Psoas muscle (tissue), 8 donors: ENCODE measurements around the gene SLC9A1. TPM values are rescaled to one million over a fixed set of nuclear protein-coding genes. Genes with fewer than 3 reads are reported as not detected.
A peak's percentile ranks its signal among the peaks of the same experiment; 100 is the strongest.

Experiments
- ATAC-seq, 4 donors: fragments of 200-7000 bp; cut with Tn5 transposase; one replicate each; pipeline ENCODE4 v1.9.1; 2020; ENCODE audit warnings: moderate library complexity in 3 of 4, mild to moderate bottlenecking in 2 of 4
- DNase-seq, 2 donors: peaks; one replicate each; pipeline ENCODE4 v3.0.0-alpha.2; 2020
- H3K27ac ChIP-seq: fragments of 200-600 bp; one replicate; pipeline ENCODE4 v1.8.0; 2022
- H3K27me3 ChIP-seq, 3 donors: fragments of 200-600 bp in 1 of 3; one replicate each; pipeline versions ENCODE4 v1.6.1 to v1.8.0; 2013 to 2022; ENCODE audit warnings: low read length in 2 of 3, mild to moderate bottlenecking in 2 of 3, moderate library complexity in 1 of 3; ENCODE audit not compliant: insufficient read depth in 3 of 3
- H3K36me3 ChIP-seq, 2 donors: fragments of 200-600 bp in 1 of 2; one replicate each; pipeline versions ENCODE4 v1.6.1 to v1.8.0; 2013 to 2022; ENCODE audit warnings: low read depth in 1 of 2, mild to moderate bottlenecking in 1 of 2, moderate library complexity in 1 of 2; ENCODE audit not compliant: insufficient read depth in 1 of 2
- H3K4me1 ChIP-seq: fragments of 200-600 bp; one replicate; pipeline ENCODE4 v1.8.0; 2022
- H3K4me3 ChIP-seq: fragments of 200-600 bp; one replicate; pipeline ENCODE4 v1.8.0; 2022; ENCODE audit warnings: mild to moderate bottlenecking
- H3K9me3 ChIP-seq: fragments of 200-600 bp; one replicate; pipeline ENCODE4 v1.8.0; 2022
- CTCF ChIP-seq: fragments of 200-600 bp; IDR thresholded peaks from one replicate; pipeline ENCODE4 v1.8.0; 2022; ENCODE audit warnings: antibody characterized with exemption
- WGBS, 3 donors: extraction: QIAGEN DNeasy Blood & Tissue Kit; methylation state at CpG; one replicate each; pipeline versions ENCODE4 v1.1.6 to v1.1.7; 2013; 5-methylcytosine and 5-hydroxymethylcytosine counted together
- intact Hi-C, 2 donors: fragments of 100-400 bp; cut with DNase I; formaldehyde crosslinking; loops; one replicate each; pipeline versions ENCODE4 v1.11.0 to v1.14.2; 2022
- polyA plus RNA-seq, 3 donors: library from polyadenylated mRNA; stranded (reverse); fragments of 200-250 nt; gene quantifications; one replicate each; pipeline ENCODE4 v1.2.3, GENCODE V29; 2013
- total RNA-seq, 4 donors: library from RNA; stranded (reverse); fragmentation: NEBNext Ultra II Directional in 2 of 4; extraction: Animal tissue kit (Norgen Biotek cat#: 25700) in 2 of 4; gene quantifications; one replicate each; pipeline versions ENCODE4 v1.2.1 to v1.2.4, GENCODE V29; 2021 to 2023
- donor health status: healthy with polysubstance abuse.
- donor health status: DM: no; HTN: no; CAD: no; lungs with moderate emphysema.
- donor health status: Bipolar disorder and iron deficiency.
- donor health status: healthy.
- donor health status: DM: yes; HTN: yes; CAD: no.
- donor health status: DM: no; HTN: no; CAD: no.
- donor health status: DM: no; HTN: no; CAD: no.
- donor health status: DM: yes; HTN: yes; CAD: no.

SLC9A1 gene
- total and polyA plus RNA-seq, 7 donors: 2.3 to 17.0 (median 5.9) TPM

- H3K27ac ChIP-seq: peak overlapping the region; percentile 83
- DNase-seq: no peak
- 54 to 65% (median 57%) methylated on average over 5 of the region's 5 CpGs for WGBS, 3 donors
- intact Hi-C loops: no loop called here
- no peaks in the 10 kb centered on the region for H3K27me3 ChIP-seq
- no peak for ATAC-seq
- H3K4me3 ChIP-seq: no peak overlapping the region
- H3K4me1 ChIP-seq: peaks cover 78% of the 10 kb centered on the region
- no peaks in the 10 kb centered on the region for H3K36me3 ChIP-seq
- no peaks in the 10 kb centered on the region for H3K9me3 ChIP-seq
- no peak for TF ChIP-seq CTCF
These were observed 19.2 kb downstream of the SLC9A1 start for GRCh38 chr1:27135541-27136235.

GRCh38 chr1:27133991-27134390 lies 20.9 kb downstream of the SLC9A1 start:
- peak overlapping the region; percentile 54 for H3K27ac ChIP-seq
- ATAC-seq (no peak), DNase-seq (no peak)
- peaks cover 71% of the 10 kb centered on the region for H3K4me1 ChIP-seq
- H3K27me3 ChIP-seq: no peaks in the 10 kb centered on the region
- intact Hi-C loops: no loop called here
- H3K36me3 ChIP-seq: no peaks in the 10 kb centered on the region
- H3K4me3 ChIP-seq: no peak overlapping the region
- no peaks in the 10 kb centered on the region for H3K9me3 ChIP-seq
- 72 to 81% (median 80%) methylated on average over 6 of the region's 6 CpGs for WGBS, 3 donors
- TF ChIP-seq CTCF: no peak

GRCh38 chr1:27133158-27133557 lies 21.8 kb downstream of the SLC9A1 start:
- DNase-seq (no peak), ATAC-seq (no peak)
- TF ChIP-seq CTCF: no peak
- Histone ChIP-seq H3K4me1 (peaks cover 64% of the 10 kb centered on the region), H3K36me3 (no peaks in the 10 kb centered on the region), H3K27me3 (no peaks in the 10 kb centered on the region), H3K27ac (peak overlapping the region; percentile 54), H3K9me3 (no peaks in the 10 kb centered on the region), H3K4me3 (no peak overlapping the region)
- intact Hi-C loops: no loop called here
- 65 to 80% (median 80%) methylated on average over 5 of the region's 5 CpGs for WGBS, 3 donors

- no peak for TF ChIP-seq CTCF
- intact Hi-C loops: no loop called here
- Histone ChIP-seq H3K9me3 (no peaks in the 10 kb centered on the region), H3K4me1 (peaks cover 58% of the 10 kb centered on the region), H3K36me3 (no peaks in the 10 kb centered on the region), H3K4me3 (no peak overlapping the region), H3K27ac (peak overlapping the region; percentile 54), H3K27me3 (no peaks in the 10 kb centered on the region)
- 28 to 55% (median 31%) methylated on average over 7 of the region's 7 CpGs for WGBS, 3 donors
- DNase-seq (peak in 1 of 2 donors; percentile 73), ATAC-seq (peak; percentile 56 to 86 (median 85))
These were observed 22.3 kb downstream of the SLC9A1 start for GRCh38 chr1:27132624-27133023.

GRCh38 chr1:27132147-27132546 lies 22.8 kb downstream of the SLC9A1 start:
- no peaks in the 10 kb centered on the region for H3K36me3 ChIP-seq
- no peaks in the 10 kb centered on the region for H3K27me3 ChIP-seq
- H3K27ac ChIP-seq: peak overlapping the region; percentile 54
- WGBS, 3 donors: 41 to 52% (median 42%) methylated on average over 4 of the region's 4 CpGs
- H3K4me3 ChIP-seq: no peak overlapping the region
- ATAC-seq (peak in 3 of 4 donors; percentile 8 to 14 (median 10)), DNase-seq (no peak)
- peaks cover 54% of the 10 kb centered on the region for H3K4me1 ChIP-seq
- intact Hi-C loops: no loop called here
- TF ChIP-seq CTCF: no peak
- H3K9me3 ChIP-seq: no peaks in the 10 kb centered on the region
